ENCODE measurements around the gene SIRPG. TPM values are rescaled to one million over a fixed set of nuclear protein-coding genes. Genes with fewer than 3 reads are reported as not detected.
A peak's percentile ranks its signal among the peaks of the same experiment; 100 is the strongest.

SIRPG gene
- total and polyA plus RNA-seq, 12 donors: 0.10 to 1.9 TPM; not detected in 10

- no peaks in the 10 kb centered on the region for H3K9me3 ChIP-seq
- H3K4me1 ChIP-seq: peaks cover 0 to 45% (median 0%) of the 10 kb centered on the region in 9 donors
- intact Hi-C loops (cut with DNase I): no loop called here
- TF ChIP-seq CTCF (IDR thresholded peaks at IDR 0.05): no peak
- H3K36me3 ChIP-seq: no peaks in the 10 kb centered on the region
- H3K27ac ChIP-seq: no peak overlapping the region
- no peak overlapping the region for H3K4me3 ChIP-seq
- ATAC-seq (no peak), DNase-seq (no peak)
- WGBS, 2 donors: 77 to 86% methylated on average over 2 of the region's 2 CpGs
- peaks cover 0 to 21% (median 11%) of the 10 kb centered on the region in 7 donors for H3K27me3 ChIP-seq
These were observed 30.4 kb downstream of the SIRPG start for GRCh38 chr20:1627200-1627550.

- H3K27me3 ChIP-seq: peaks cover 0 to 21% (median 11%) of the 10 kb centered on the region in 7 donors
- H3K27ac ChIP-seq: no peak overlapping the region
- H3K4me3 ChIP-seq: no peak overlapping the region
- WGBS, 2 donors: 68 to 70% methylated on average over 3 of the region's 3 CpGs
- ATAC-seq: no peak
- intact Hi-C loops (cut with DNase I): no loop called here
- no peaks in the 10 kb centered on the region for H3K36me3 ChIP-seq
- no peak for TF ChIP-seq CTCF (IDR thresholded peaks at IDR 0.05)
- peaks cover 0 to 48% (median 0%) of the 10 kb centered on the region in 9 donors for H3K4me1 ChIP-seq
- DNase-seq: no peak
- no peaks in the 10 kb centered on the region for H3K9me3 ChIP-seq
These were observed 30.9 kb downstream of the SIRPG start for GRCh38 chr20:1626528-1627199.

GRCh38 chr20:1625083-1625690, 32.4 kb downstream of the SIRPG start:
- no peak for ATAC-seq
- Histone ChIP-seq H3K9me3 (no peaks in the 10 kb centered on the region), H3K4me1 (peaks cover 0 to 59% (median 0%) of the 10 kb centered on the region in 9 donors), H3K27ac (no peak overlapping the region), H3K36me3 (no peaks in the 10 kb centered on the region), H3K4me3 (no peak overlapping the region), H3K27me3 (peaks cover 0 to 21% (median 11%) of the 10 kb centered on the region in 7 donors)
- intact Hi-C loops (cut with DNase I): no loop called here
- WGBS, 2 donors: 64 to 67% methylated on average over 2 of the region's 2 CpGs
- TF ChIP-seq CTCF (IDR thresholded peaks at IDR 0.05): no peak
- no peak for DNase-seq

DNA sequence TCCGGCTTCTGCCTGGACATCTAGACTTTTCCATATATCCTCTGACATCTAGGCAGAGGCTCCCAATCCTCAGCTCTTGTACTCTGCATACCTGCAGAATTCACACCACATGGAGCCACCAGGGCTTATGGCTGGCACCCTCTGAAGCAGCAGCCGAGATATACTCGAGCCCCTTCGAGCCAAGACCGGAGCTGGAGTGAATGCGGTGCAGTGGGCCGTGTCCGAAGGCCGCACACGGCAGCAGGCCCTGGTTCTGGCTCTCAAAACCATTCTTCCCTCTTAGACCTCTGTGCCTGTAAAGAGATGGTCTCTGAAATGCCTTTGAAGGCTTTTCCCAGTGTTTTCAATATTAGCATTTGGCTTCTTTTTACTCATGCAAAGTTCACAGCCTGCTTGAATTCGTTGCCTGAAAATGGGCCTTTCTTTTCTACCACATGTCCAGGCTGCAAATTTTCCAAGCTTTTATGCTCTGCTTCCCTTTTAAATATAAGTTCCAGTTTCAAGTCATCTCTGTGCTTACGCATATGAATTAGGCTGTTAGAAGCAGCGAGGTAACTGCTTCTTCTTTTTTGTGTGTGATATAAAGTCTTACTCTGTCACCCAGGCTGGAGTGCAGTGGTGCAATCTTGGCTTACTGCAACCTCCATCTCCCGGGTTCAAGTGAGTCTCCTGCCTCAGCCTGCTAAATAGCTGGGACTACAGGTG, 33.9 kb downstream of the SIRPG start:
- DNase-seq (no peak), ATAC-seq (no peak)
- Histone ChIP-seq H3K27ac (peak overlapping the region in 1 of 10 donors; percentile 79), H3K9me3 (peaks cover 0 to 10% (median 0%) of the 10 kb centered on the region in 11 donors), H3K4me3 (no peak overlapping the region), H3K36me3 (no peaks in the 10 kb centered on the region), H3K4me1 (peaks cover 0 to 65% (median 0%) of the 10 kb centered on the region in 9 donors), H3K27me3 (peaks cover 0 to 11% (median 4%) of the 10 kb centered on the region in 7 donors)
- WGBS, 2 donors: 88 to 91% methylated on average over 14 of the region's 14 CpGs
- intact Hi-C loops (cut with DNase I): no loop called here
- no peak for TF ChIP-seq CTCF (IDR thresholded peaks at IDR 0.05)

Data from heart right ventricle (tissue), 16 donors.